ENCODE results near the gene C19orf67.
A peak's percentile ranks its signal among the peaks of the same experiment; 100 is the strongest.

The C19orf67 gene

DNA sequence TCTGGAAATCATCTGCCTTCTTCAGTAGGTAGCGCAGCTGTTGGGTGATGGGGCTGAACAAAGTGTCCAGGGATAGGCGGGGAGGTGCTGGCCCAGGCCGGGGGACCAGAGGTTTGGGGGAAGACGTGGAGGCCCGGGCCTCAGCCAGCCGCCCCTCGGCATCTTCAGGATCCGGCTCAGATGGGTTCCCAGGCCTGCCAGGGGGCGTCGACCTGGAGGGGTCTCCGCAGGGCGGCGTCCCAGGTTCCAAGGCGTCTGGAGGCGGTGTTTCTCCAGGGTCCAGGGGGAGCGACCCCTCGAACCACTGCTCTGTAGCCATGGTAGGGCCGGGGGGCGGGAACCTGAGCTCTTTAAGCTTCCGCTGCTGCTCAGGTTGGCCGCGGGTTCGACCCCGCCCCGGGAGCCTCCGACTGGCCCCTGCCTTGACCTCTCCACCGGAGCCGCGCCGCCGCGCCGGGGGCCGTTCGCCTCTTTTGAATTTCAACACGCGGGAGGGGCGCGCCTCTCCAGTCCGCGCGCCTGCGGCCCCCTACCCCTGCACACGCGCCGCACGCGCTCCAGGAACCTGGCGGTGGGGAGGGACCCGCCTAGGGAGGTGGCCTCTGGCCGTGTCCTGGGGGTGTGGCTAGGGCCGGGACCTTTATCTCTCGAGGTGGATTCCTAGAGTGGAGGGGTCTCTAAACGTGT, at the start of gene C19orf67:
C19orf67 (minus strand) TSS at position 475 of the 687 bp plus-strand sequence; CDS start at position 319, 156 bp downstream.
- DNase-seq (ENCODE audit: low spot score), result no peak

DNA sequence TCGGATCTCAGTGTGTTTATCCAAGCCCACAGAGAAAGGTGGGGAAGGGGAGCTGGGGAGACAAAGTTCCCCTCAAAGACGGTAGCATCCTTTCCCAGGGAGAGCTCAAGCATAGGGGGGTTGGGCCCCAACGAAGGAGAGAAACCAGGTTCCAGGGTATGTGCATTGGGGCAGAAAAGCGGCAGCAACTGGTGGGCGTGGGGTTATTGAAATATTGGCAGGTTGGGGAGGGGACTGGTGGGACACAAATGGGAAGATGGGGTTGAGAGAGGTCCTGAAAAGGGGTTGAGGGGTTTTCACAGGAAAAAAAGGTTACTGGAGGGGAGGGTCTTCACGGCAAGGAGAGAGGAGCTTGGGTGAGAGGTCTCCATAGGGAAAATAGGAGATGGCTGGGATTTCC, 49.8 kb upstream of the C19orf67 start:
- DNase-seq (ENCODE audit: low spot score), result no peak

DNA sequence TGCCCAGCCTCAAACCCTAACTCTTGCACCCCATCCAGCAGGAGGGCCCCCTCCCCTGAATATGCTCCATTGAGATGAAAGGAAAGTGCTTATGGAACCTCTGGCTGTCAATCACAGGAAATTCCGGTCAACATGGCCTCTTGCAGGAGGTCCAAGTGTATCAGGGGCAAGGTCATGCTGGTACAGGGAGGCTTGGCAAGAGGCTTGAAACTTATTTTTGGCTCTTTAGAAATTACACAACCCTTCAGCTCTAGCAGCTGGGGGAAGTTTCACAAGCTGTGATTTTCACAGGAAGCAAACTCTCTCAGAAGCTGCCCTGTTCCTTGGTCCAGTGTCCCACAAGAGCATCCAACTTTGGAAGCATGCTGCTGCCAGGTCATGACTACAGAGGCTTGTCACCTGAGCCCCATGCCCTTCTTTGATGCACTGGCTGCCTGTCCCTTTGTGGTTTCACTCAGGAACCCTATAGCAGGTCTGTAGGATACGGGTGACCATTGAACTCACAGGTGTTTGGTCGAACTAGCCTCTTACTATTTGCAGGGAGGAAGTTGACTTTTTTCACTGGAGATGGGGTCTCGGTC, 42.4 kb upstream of the C19orf67 start:
- DNase-seq (ENCODE audit: low spot score), result no peak

DNA sequence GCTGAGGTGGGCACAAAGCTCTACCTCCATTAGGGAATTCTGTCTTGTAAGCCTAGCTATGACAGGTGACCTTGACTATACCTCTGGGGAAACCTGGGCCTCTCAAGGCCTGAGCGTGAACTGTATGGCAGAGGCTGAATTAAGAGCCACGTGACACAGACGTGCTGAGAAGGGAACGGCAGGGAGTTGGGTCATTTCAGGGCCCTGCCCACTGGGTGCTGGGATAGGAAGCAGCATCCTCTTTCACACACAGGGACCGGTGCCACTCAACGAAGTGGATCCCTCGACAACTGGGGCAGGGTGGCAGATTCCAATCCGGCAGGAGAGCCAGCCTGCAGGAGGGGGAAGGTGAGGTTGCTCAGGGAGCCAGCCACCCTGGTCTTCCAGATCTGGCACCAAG, 41.6 kb upstream of the C19orf67 start:
- DNase-seq (ENCODE audit: low spot score), result no peak

DNA sequence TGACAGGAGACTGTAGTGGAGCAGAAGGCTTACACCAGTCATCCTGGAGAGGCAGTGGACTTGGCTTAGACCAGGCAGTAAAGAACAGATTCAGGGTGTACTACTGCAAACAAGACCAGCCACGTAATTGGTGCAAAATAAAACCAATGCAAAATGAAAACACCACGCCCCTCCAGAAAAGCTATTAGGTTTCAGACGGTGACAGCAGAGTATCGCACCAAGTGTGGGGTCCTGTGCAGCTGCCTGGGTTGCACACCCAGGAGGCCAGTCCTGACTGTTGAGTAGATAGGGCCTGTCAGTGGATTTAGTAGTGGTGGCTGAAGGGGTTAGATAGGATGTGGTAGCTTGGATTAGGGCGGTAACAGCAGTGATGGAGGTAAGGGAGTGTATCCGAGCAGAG, 37.3 kb upstream of the C19orf67 start:
- no peak for DNase-seq (ENCODE audit: low spot score)

DNA sequence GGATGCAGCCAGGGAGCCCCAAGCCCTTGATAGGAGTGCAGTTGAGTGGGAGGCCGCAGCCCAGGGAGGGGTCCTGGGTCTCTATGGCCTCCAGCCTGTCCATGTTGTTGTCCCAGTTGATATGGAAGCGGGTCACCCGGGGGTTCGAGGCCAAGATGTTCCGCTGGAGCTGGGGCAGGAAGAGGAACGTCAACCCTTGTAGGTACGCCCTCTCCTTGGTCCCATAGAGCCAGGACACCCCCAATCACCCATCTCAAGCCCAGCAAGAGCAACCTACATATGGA, 34.9 kb upstream of the C19orf67 start:
- DNase-seq (ENCODE audit: low spot score), result no peak

DNA sequence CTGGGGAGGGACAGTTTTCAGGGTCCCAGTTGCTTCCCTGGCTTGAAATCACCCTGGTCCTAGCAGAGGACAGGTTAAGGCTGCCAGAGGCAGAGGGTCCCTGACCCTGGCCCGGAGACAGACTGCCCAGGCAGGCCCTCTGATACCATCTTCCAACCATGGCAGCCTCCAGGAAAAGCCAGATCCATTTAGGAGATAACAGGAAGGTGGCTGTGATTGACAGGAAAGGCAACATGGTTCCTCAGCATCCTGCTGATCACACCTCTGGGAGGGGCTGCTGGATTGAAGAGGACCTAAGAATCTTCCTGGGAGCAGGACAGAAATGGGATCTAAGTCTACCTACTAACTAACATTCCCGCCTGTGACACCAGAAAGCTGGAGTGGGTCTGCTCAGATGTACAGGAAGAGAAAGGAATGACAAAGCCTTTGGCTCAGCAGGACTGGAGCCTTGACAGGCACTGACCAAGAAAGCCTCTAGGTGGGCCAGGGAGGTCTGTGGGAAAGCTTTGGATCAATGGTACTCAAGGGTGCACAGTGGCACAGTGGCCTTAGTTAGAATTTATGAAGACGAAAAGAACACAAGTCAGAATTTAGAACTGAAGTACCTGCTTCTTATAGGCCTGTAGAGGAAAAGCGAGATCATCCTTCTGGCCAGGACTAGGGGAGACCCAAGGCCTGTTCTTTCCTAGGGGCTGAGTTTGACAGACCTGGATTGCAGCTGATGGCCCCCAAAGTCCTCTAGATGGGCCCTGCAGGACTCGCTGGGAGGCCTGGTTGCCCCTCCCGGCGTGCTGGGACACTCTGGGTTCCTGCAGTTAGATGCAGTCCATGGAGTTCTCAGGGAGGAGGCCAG, 34.3 kb upstream of the C19orf67 start:
- no peak for DNase-seq (ENCODE audit: low spot score)

DNA sequence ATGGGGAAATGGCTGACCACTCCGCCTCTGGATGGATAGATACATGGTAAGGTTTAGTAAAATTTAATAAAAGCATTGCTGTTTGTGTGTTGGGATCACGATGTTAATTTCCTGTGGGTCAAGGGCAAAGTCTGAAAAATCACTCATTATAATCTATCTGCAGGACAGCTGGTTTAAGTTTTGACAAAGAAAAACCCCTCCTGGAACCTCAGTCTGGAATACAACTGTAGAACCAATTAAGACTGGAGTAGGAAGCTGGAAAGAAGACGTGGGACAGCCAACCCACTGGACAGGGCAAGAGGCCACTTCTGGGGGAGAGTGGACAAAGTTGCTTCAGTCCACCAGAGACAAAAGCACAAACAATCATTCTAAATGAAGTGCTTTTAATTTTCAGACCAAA, 33.6 kb upstream of the C19orf67 start:
- DNase-seq (ENCODE audit: low spot score), result no peak

DNA sequence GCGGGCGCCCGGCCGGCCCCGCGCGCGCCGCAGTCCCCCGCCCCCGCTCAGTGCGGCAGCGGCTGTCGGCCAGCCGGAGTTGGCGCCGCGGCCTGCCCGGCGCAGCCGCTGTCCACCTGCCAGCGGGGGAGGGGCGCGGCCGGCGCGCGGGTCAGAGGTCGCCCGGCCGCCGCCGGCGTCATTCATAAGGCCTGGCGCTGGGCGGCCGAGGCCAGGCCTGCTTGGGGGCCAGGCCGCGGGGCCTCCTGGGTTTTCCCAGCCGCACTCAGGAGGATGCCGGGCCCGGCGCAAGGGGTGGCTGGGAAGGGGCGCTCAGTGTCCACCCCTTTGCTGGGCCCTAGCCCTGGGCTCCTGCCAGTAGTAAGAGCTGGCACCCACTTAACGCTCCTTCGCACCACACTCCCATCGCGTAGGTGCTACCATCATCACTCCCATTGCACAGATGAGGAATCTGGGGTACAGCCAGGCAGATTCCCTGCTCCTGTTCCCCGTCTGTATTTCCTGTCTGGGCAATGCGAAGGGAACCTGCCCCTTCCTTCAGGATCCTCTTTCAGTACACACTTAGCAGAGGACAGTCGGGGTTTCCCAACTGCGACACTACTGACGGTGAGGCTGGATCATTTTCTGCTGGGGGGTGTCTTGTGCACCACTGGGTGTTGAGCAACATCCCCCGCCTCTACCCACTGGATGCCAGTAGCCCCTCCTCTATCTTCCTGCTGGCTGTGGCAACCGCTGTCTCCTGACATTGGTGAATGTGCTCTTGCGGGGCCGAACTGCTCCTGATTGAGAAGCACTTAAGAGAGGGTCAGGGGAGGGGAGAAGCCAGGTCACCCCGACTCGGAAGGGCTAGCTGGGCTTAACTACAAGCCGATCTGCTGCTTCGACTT, 32.8 kb upstream of the C19orf67 start:
- peak; percentile 38 for DNase-seq (ENCODE audit: low spot score)

DNA sequence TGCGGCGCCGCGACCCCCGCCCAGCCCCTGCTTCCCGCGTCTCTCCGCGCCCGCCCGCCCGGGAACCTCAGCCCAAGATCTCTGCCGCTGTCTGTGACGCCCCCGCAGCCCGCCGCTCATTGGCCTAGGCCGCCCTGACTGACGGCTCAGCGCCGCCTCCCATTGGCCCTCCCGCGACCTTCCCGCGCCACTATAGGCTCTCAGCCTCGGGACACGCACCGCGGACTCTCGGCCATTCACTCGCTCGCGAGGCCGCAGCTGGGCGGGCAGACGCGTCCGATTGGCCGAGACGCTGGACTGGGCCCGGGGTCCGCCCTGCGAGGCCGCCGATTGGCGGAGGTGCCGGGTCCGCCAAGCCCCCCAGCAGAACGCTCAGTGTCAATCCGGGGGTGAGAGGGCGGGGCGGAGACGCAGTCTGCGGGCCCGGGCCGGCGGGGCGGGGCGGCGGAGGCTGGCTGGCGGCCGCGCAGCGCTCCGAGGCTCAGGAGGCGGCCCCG, 32.1 kb upstream of the C19orf67 start, which contains the start of gene PRKACA:
PRKACA (minus strand) TSS at position 95 of the 497 bp plus-strand sequence. CDS start 215 bp downstream, outside the sequence.
- DNase-seq (ENCODE audit: low spot score), result peak; percentile 99

DNA sequence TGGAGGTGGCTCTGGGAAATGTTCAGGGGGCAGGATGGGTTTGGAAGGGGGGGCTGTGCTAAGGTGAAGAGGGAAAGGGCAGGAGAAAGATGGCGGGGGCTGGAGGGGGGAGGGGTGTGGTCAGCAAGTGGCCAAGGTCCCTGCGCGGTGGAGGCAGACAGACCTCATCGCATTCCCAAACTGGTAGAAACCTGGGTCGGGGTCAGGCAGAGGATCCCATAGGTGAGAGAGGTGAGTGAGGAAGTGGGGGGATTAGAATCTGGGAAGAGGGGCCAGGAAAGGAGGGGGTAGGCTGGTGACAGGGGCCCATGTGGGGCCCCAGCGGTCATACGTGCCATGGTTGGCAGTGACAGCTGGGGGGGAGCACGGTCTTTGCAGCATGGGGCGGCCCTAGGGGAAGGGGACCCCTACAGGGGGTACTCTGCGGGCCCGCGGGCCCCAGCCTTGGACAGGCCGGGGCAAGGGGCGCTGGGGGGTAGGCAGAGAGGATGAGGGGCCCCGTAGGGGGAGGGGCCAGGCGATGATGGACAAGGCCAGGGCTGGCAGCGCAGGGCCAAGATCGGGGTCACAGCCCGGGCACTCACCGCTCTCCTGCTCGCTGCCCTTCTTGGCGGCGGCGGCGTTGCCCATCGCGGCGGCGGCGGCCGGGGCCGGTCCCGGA, 31.5 kb upstream of the C19orf67 start:
- DNase-seq (ENCODE audit: low spot score), result no peak

DNA sequence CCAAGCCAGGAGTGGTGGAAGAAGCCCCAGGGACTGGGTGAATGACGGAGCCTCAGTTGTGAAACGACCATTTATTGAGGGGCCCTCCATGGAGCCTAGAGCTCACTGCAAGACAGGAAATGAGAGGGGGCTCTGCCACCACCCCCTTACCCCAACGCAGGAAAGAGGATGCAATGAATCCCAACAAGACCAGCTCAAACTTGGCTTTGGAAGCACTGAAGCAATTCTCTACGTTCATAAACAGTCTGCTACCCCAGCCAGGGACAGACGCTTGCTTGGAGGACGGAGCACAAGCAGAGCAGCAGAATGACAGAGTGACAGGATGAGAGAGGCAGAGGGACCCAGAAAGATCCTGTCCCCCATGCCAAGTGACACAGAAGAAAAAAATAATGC, 30.9 kb upstream of the C19orf67 start:
- DNase-seq (ENCODE audit: low spot score), result no peak

DNA sequence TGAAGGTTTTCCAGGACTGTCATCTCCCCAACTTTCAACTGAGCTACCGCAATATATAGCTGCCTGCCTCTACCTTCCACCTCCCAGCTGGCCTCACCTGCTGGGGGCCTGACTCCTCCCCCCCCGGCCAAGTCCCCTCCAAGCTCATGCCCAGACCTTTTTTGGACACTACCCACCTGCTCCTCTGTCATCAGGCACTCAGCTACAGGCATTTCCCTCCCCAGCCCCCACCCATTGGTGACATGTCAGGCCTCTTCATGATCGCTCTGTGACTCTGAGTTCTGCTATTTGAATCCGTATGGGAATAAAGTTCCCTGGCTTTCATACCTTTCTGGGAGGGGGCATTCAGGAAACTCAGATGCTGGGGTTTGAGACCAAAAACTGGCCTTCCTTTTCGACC, 30.2 kb upstream of the C19orf67 start:
- DNase-seq (ENCODE audit: low spot score), result no peak

DNA sequence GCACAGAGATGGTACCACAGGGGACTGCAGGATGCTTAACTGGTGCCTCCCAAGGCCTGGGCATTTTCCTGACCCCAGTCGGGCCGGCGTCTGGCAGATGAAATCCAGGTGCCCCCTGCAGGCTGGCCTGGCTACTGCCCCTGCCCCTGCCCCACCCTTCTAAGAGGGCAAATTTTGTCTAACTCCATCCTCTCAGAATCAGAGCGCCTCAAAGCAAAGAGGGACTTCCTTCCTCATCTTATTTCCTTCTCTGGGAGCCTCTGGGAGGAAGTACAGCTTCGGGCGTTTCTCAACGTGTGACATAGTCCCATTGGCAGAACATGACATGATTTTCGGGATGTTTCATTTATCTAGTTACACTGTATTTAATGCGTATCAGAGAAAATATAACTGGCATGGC, 29.3 kb upstream of the C19orf67 start:
- peak; percentile 38 for DNase-seq (ENCODE audit: low spot score)

DNA sequence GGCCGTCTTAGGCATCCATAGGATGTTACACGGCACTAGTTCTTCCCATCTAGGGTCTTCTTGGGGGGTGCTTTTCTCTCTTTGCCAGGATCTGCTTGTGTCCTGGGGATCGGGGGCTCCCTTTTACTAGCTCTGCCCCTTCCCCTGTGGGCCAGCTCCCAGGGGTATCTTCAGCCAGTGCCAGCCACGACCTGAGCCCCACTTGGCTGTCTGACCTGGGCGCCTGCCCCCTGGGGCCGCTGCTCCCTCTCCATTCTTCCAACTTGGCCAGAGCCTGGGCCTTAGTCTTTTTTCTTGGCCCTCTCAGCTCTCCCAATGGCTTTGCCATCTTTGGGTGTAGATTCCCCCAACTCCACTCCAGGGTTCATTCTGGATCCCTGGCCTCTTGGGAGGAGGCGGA, 28.9 kb upstream of the C19orf67 start:
- no peak for DNase-seq (ENCODE audit: low spot score)

DNA sequence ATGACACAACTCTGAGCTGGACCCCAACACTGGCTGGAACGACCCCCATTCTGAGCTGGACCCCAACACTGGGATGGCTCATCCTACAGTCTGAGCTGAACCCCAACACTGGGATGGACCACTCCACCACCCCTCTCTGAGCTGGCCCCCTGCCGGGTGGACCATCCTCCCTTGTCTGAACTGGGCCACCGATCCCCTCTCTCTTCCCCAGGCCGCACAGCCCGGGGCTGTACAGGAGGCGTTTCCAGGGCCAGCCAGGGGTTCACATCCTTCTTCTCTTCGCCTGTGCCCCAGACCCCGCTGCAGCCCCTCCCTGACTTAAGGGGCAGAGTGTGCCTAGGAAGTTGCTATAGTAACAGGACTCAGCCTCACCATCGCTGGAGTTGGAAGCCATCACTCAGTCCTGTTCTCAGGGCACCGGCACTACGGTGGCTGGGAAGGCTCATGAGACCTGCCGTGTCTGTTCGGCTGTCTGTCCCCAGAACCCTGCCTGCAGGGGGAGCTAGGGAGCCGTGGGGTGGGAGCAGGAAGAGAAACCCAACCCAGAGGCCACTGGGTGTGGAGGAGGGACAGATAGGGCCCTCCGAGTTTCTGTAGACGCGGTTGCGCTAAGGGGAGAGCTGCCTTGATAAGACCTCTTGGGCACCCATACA, 28.3 kb upstream of the C19orf67 start:
- DNase-seq (ENCODE audit: low spot score), result no peak

DNA sequence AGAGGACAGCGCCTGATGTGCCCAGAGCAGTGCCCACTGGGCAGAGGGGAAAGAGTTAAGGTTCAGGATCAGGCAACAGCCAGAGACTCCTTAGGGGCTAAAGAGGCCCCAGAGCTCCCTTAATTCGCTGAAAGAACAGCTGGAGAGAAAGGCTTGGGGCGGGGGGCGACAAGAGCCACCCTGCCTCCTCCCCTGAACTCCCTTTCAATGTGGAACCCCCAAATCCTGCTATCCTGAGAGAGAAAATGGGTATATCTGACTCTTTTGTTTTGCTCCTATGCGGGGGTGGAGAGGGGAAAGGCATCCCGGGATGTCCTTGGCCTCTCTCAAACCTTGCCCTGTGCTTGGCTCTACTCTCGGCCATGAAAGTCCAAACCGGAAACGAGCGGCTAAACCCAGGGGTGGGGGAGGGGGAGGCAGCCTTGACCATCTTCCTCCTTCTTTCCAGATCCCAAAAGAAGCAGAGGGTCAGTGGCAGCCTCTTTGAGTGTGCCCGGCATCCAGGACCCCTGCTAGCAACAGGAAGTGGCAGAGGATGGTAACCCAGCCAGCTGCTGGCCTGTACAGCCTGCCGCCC, 27.3 kb upstream of the C19orf67 start:
- no peak for DNase-seq (ENCODE audit: low spot score)

DNA sequence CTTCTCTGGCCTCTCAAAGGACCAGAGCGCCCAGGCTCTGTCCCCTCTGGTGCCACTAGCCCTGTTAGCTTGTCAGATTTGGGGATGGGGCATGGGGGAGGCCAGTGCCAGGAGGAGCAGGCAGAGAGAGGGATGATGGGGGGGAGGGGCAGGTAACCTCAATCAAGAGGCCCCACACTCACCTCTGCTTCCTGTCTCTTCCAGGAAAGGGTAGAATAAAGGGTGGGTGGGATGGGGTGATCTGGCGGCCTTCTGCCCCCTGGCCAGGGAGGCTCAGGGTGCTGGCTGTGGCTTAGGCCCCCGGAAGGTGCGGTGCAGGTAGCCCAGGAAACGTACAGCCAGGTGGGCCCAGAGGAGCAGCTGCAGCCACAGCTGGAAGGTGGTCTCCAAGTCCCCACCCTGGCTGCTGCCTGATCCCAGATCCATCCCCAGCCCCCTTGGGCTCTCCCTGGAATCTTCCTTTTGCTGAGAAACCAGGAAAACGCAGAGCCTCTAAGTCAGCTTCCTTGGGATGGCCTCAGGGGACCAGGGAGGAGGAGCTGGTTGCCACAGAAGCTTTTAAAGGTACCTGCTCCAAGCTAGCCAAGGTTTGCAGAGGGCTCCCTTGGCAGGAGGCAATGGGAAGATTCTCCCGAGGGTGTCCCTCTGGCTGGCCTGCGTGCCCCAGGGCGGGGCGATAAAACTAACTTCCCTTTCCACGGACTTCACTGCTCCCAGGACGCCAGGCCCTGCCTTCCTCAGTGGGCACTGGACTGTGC, 26.6 kb upstream of the C19orf67 start:
- no peak for DNase-seq (ENCODE audit: low spot score)

DNA sequence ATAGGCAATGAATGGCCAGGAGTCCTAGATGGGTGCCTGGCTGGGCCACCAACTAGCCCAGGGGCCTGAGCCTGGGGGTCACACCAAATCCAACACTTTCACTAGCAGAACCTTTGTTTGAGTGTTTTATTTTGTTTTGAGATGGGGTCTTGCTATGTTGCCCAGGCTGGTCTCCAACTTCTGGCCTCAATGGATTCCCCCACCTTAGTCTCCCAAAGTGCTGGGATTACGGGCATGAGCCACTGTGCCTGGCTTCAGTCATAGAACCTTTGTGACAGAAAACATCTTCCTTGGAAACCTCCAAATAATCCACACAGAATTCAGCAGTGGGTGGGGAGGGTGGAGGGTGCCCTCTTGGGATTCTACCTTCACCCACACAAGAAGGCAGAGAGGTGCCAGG, 25.9 kb upstream of the C19orf67 start:
- no peak for DNase-seq (ENCODE audit: low spot score)

DNA sequence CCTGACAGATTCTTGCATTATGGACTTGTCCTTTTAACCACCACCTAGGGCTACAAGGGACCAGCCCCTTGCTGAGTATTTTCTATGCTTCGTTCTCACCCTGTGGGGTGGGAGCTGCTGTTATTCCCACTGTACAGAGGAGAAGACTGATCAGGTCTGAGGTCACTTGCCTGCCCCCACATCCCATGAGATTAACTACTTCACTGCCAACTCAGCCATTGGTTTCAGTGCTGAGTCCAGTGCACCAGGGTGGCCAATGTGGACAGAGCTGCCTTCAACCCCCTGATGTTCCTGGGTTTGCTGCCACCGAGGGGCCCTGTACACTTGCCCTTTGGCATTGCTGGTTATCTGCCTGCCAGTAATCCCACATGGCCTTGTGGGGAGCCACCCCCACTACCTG, 25.1 kb upstream of the C19orf67 start:
- DNase-seq (ENCODE audit: low spot score), result no peak

All from CD4-positive, alpha-beta T cell treated with Interleukin-6 at 100 ng/mL for 8 hours (primary cell).